Lower leg skin (tissue), 3 donors: ENCODE results near the gene CDCA5.

Experiments
- CTCF ChIP-seq, 3 donors: fragments of 450-650 bp; IDR thresholded peaks; one replicate each; pipeline ENCODE4 v1.5.1; 2016; ENCODE audit warnings: antibody characterized with exemption in 3 of 3, mild to moderate bottlenecking in 3 of 3, moderate library complexity in 2 of 3
- POLR2A ChIP-seq, 2 donors: fragments of 450-650 bp; IDR thresholded peaks; one replicate each; pipeline ENCODE4 v1.6.1; 2016 to 2017; ENCODE audit warnings: antibody characterized with exemption in 2 of 2, mild to moderate bottlenecking in 1 of 2, moderate library complexity in 1 of 2

- no peak for TF ChIP-seq CTCF (IDR thresholded peaks at IDR 0.05)
- TF ChIP-seq POLR2A (IDR thresholded peaks at IDR 0.05): no peak
These were observed 35.8 kb upstream of the CDCA5 start for GRCh38 chr11:65119670-65119995.
